Gastroesophageal sphincter (tissue), 4 donors: Measurements from ENCODE around the gene CDH13. TPM values are rescaled to one million over a fixed set of nuclear protein-coding genes. Genes with fewer than 3 reads are reported as not detected.

ENCODE experiments used
- ATAC-seq: fragments of 150-250 bp; one replicate; pipeline ENCODE4 v1.9.1; 2016; ENCODE audit warnings: mild to moderate bottlenecking, moderate library complexity
- H3K27ac ChIP-seq, 4 donors: fragments of 200-600 bp; sonication (generic) in 3 of 4; 1 replicate in 3 of 4; 2 replicates in 1 of 4; pipeline ENCODE4 v1.5.1; 2016 to 2019
- H3K27me3 ChIP-seq: fragments of 200-600 bp; sonication (generic); one replicate; pipeline ENCODE4 v1.5.1; 2019
- H3K36me3 ChIP-seq, 2 donors: fragments of 200-600 bp; sonication (generic); one replicate each; pipeline ENCODE4 v1.5.1; 2019; ENCODE audit warnings: control low read depth in 1 of 2
- H3K4me1 ChIP-seq, 3 donors: fragments of 200-600 bp; sonication (generic); 1 replicate in 2 of 3; 2 replicates in 1 of 3; pipeline ENCODE4 v1.5.1; 2016 to 2019; ENCODE audit warnings: control low read depth in 2 of 3
- H3K4me3 ChIP-seq, 2 donors: fragments of 200-600 bp; sonication (generic); one replicate each; pipeline ENCODE4 v1.5.1; 2019; ENCODE audit warnings: mild to moderate bottlenecking in 1 of 2, moderate library complexity in 1 of 2
- H3K9me3 ChIP-seq, 3 donors: fragments of 200-600 bp; sonication (generic); one replicate each; pipeline ENCODE4 v1.5.1; 2017 to 2019; ENCODE audit warnings: control low read depth in 2 of 3
- CTCF ChIP-seq, 4 experiments: fragments of 200-600 bp in 2 of 4; fragments of 450-650 bp in 2 of 4; sonication (generic) in 1 of 4; IDR thresholded peaks; one replicate each; pipeline ENCODE4 v1.5.1; 2017 to 2019; ENCODE audit warnings: antibody characterized with exemption in 4 of 4, mild to moderate bottlenecking in 2 of 4, moderate library complexity in 2 of 4
- EP300 ChIP-seq: sonication (generic); formaldehyde crosslinking; IDR thresholded peaks from one replicate; pipeline ENCODE4 v1.6.1; 2017; ENCODE audit warnings: antibody characterized with exemption, mild to moderate bottlenecking
- POLR2A ChIP-seq, 2 donors: fragments of 450-650 bp; IDR thresholded peaks; one replicate each; pipeline ENCODE4 v1.6.1; 2017; ENCODE audit warnings: antibody characterized with exemption in 2 of 2, mild to moderate bottlenecking in 2 of 2, moderate library complexity in 1 of 2
- POLR2AphosphoS5 ChIP-seq: sonication (generic); formaldehyde crosslinking; IDR thresholded peaks from one replicate; pipeline ENCODE4 v1.6.1; 2017; ENCODE audit warnings: antibody characterized with exemption
- WGBS, 2 donors: methylation state at CpG; one replicate each; pipeline ENCODE4 v1.1.5; 2018; ENCODE audit warnings: low coverage in 1 of 2; 5-methylcytosine and 5-hydroxymethylcytosine counted together
- total RNA-seq, 4 donors: library from RNA; depleted of rRNA; stranded (reverse); fragments of >200 nt; gene quantifications; one replicate each; pipeline ENCODE4 v1.1.0, GENCODE V29; 2016

The CDH13 gene
- total RNA-seq, 4 donors from 2014 or later = 4.2 to 22.3 (median 11.4) TPM

GRCh38 chr16:83305092-83305491 lies 678.3 kb downstream of the CDH13 start:
- 57 to 60% methylated on average over 1 of the region's 1 CpG for WGBS, 2 donors
- H3K9me3 ChIP-seq = no peaks in the 10 kb centered on the region
- H3K27ac ChIP-seq = no peak overlapping the region
- no peaks in the 10 kb centered on the region for H3K27me3 ChIP-seq
- TF ChIP-seq POLR2A (IDR thresholded peaks at IDR 0.05) = no peak
- no peak for TF ChIP-seq CTCF (IDR thresholded peaks at IDR 0.05)
- TF ChIP-seq POLR2AphosphoS5 = no peak
- TF ChIP-seq EP300 = no peak
- no peaks in the 10 kb centered on the region for H3K36me3 ChIP-seq
- H3K4me3 ChIP-seq = no peak overlapping the region
- H3K4me1 ChIP-seq = peaks cover 0 to 4% (median 0%) of the 10 kb centered on the region in 3 donors
- ATAC-seq = no peak

GRCh38 chr16:83306961-83307593 lies 680.3 kb downstream of the CDH13 start:
- H3K27ac ChIP-seq = no peak overlapping the region
- no peak overlapping the region for H3K4me3 ChIP-seq
- TF ChIP-seq POLR2AphosphoS5 = no peak
- no peak for TF ChIP-seq CTCF (IDR thresholded peaks at IDR 0.05)
- no peak for TF ChIP-seq EP300
- TF ChIP-seq POLR2A (IDR thresholded peaks at IDR 0.05) = no peak
- no peak for ATAC-seq
- no peaks in the 10 kb centered on the region for H3K36me3 ChIP-seq
- WGBS, 2 donors = 58 to 71% methylated on average over 5 of the region's 5 CpGs
- H3K9me3 ChIP-seq = no peaks in the 10 kb centered on the region
- peaks cover 0 to 4% (median 0%) of the 10 kb centered on the region in 3 donors for H3K4me1 ChIP-seq
- H3K27me3 ChIP-seq = no peaks in the 10 kb centered on the region

GRCh38 chr16:83307594-83307992 lies 680.8 kb downstream of the CDH13 start:
- Histone ChIP-seq H3K9me3 (no peaks in the 10 kb centered on the region), H3K4me3 (no peak overlapping the region), H3K4me1 (peaks cover 0 to under 1% (median 0%) of the 10 kb centered on the region in 3 donors), H3K27ac (no peak overlapping the region), H3K27me3 (no peaks in the 10 kb centered on the region), H3K36me3 (no peaks in the 10 kb centered on the region)
- 77 to 93% methylated on average over 5 to 6 of the region's 6 CpGs for WGBS, 2 donors
- no peak for ATAC-seq
- TF ChIP-seq POLR2AphosphoS5 (no peak), CTCF (IDR thresholded peaks at IDR 0.05) (no peak), EP300 (no peak), POLR2A (IDR thresholded peaks at IDR 0.05) (no peak)

- Histone ChIP-seq H3K4me3 (no peak overlapping the region), H3K27ac (no peak overlapping the region), H3K27me3 (no peaks in the 10 kb centered on the region), H3K36me3 (no peaks in the 10 kb centered on the region), H3K4me1 (no peaks in the 10 kb centered on the region), H3K9me3 (no peaks in the 10 kb centered on the region)
- no peak for ATAC-seq
- TF ChIP-seq CTCF (IDR thresholded peaks at IDR 0.05) (no peak), EP300 (no peak), POLR2AphosphoS5 (no peak), POLR2A (IDR thresholded peaks at IDR 0.05) (no peak)
- 8 to 27% methylated on average over 2 to 3 of the region's 3 CpGs for WGBS, 2 donors
Observed at GRCh38 chr16:83308414-83308813, 681.6 kb downstream of the CDH13 start.

GRCh38 chr16:83310816-83311215 lies 684.0 kb downstream of the CDH13 start:
- WGBS, 2 donors = 70 to 75% methylated on average over 2 of the region's 2 CpGs
- H3K36me3 ChIP-seq = no peaks in the 10 kb centered on the region
- no peak overlapping the region for H3K4me3 ChIP-seq
- no peaks in the 10 kb centered on the region for H3K27me3 ChIP-seq
- H3K27ac ChIP-seq = no peak overlapping the region
- ATAC-seq = no peak
- TF ChIP-seq POLR2A (IDR thresholded peaks at IDR 0.05) (no peak), CTCF (IDR thresholded peaks at IDR 0.05) (no peak), POLR2AphosphoS5 (no peak), EP300 (no peak)
- no peaks in the 10 kb centered on the region for H3K4me1 ChIP-seq
- H3K9me3 ChIP-seq = no peaks in the 10 kb centered on the region
